Fibroblast of lung (primary cell): ENCODE data around the gene ZBTB7B. TPM values are rescaled to one million over a fixed set of nuclear protein-coding genes. Genes with fewer than 3 reads are reported as not detected.

ENCODE experiments used
- DNase-seq, 2 donors: peaks; one replicate each; pipeline versions ENCODE4 v3.0.0 to v3.0.0-alpha.2; 2010; ENCODE audit warnings: low read depth in 2 of 2
- H2AFZ ChIP-seq: 2 replicates; pipeline ENCODE4 v1.5.1; 2012; ENCODE audit warnings: low read length, control low read depth, inconsistent platforms
- H3K27ac ChIP-seq: 2 replicates; pipeline ENCODE4 v1.5.1; 2011; ENCODE audit warnings: low read length, control low read depth; ENCODE audit not compliant: insufficient read depth
- H3K27me3 ChIP-seq: 2 replicates; pipeline ENCODE4 v1.5.1; 2011; ENCODE audit warnings: mild to moderate bottlenecking, low read length; ENCODE audit not compliant: control insufficient read depth, insufficient read depth
- H3K36me3 ChIP-seq: 2 replicates; pipeline ENCODE4 v1.5.1; 2011; ENCODE audit warnings: low read length; ENCODE audit not compliant: control insufficient read depth, insufficient read depth
- H3K4me1 ChIP-seq: 2 replicates; pipeline ENCODE4 v1.5.1; 2011; ENCODE audit warnings: low read length; ENCODE audit not compliant: control insufficient read depth, insufficient read depth; ENCODE audit errors: extremely low read depth
- H3K4me2 ChIP-seq: 2 replicates; pipeline ENCODE4 v1.5.1; 2011; ENCODE audit warnings: low read length, control low read depth; ENCODE audit not compliant: insufficient read depth; ENCODE audit errors: extremely low read depth
- H3K4me3 ChIP-seq, 4 experiments: fragments of 200-600 bp in 1 of 4; sonication (generic) in 1 of 4; replicated peaks in 1 of 4; 2 replicates each; pipeline ENCODE4 v1.5.1; 2011 to 2016; ENCODE audit warnings: low read length in 4 of 4, low read depth in 3 of 4, mild to moderate bottlenecking in 3 of 4, control low read depth in 2 of 4, inconsistent platforms in 1 of 4, mixed read lengths in 1 of 4; ENCODE audit not compliant: insufficient read depth in 1 of 4; ENCODE audit errors: control extremely low read depth in 1 of 4
- H3K79me2 ChIP-seq: 2 replicates; pipeline ENCODE4 v1.5.1; 2012; ENCODE audit warnings: mild to moderate bottlenecking, low read length, inconsistent platforms; ENCODE audit not compliant: control insufficient read depth, insufficient read depth
- H3K9ac ChIP-seq: 2 replicates; pipeline ENCODE4 v1.5.1; 2011; ENCODE audit warnings: mild to moderate bottlenecking, low read length, control low read depth; ENCODE audit not compliant: insufficient read depth
- H3K9me3 ChIP-seq: 2 replicates; pipeline ENCODE4 v1.5.1; 2012; ENCODE audit warnings: low read depth, low read length; ENCODE audit not compliant: control insufficient read depth, insufficient read depth
- H4K20me1 ChIP-seq: 2 replicates; pipeline ENCODE4 v1.5.1; 2011; ENCODE audit warnings: low read length; ENCODE audit not compliant: control insufficient read depth, insufficient read depth; ENCODE audit errors: extremely low read depth
- CTCF ChIP-seq, 2 donors: IDR thresholded peaks in 1 of 2; conservative IDR thresholded peaks in 1 of 2; 1 replicate in 1 of 2; 2 replicates in 1 of 2; pipeline ENCODE4 v1.5.1; 2011 to 2012; ENCODE audit warnings: low read length in 2 of 2, control low read depth in 1 of 2, inconsistent platforms in 1 of 2, low read depth in 1 of 2, mild to moderate bottlenecking in 1 of 2
- EZH2 ChIP-seq: IDR thresholded peaks from 2 replicates; pipeline ENCODE4 v1.5.1; 2012; ENCODE audit warnings: low read length, control low read depth, mild to moderate bottlenecking; ENCODE audit errors: missing control alignments
- polyA plus RNA-seq, 2 donors: library from polyadenylated mRNA; depleted of rRNA in 1 of 2; stranded (reverse) in 1 of 2; unstranded in 1 of 2; fragments of >200 nt; gene quantifications; 2 replicates each; pipeline ENCODE4 v1.2.1, GENCODE V29; 2011 to 2012; ENCODE audit warnings: missing spikeins in 1 of 2
- total RNA-seq: library from RNA; depleted of rRNA; stranded (reverse); fragments of >200 nt; gene quantifications from 2 replicates; pipeline ENCODE4 v1.2.1, GENCODE V29; 2014

The ZBTB7B gene
- total and polyA plus RNA-seq, 2 donors (not counting 1 experiment from before 2014, with no cell fraction given) = 7.0 to 19.3 TPM

GRCh38 chr1:155049651-155050559, 47.3 kb downstream of the ZBTB7B start:
- Histone ChIP-seq H3K4me1 (peaks cover 9% of the 10 kb centered on the region), H2AFZ (peak overlapping the region; percentile 92), H3K27me3 (no peaks in the 10 kb centered on the region), H3K27ac (peak overlapping the region; percentile 6), H3K4me2 (peak overlapping the region; percentile 44), H3K4me3 (peak overlapping the region in 3 of 4 experiments; percentile 41 to 79 (median 46)), H3K36me3 (no peaks in the 10 kb centered on the region), H3K9me3 (no peaks in the 10 kb centered on the region), H4K20me1 (no peaks in the 10 kb centered on the region), H3K79me2 (no peaks in the 10 kb centered on the region), H3K9ac (peak overlapping the region; percentile 36)
- peak; percentile 37 to 54 for DNase-seq
- TF ChIP-seq EZH2 = no peak
- no peak for TF ChIP-seq CTCF (conservative IDR thresholded peaks at IDR 0.05 in 1 of 2, IDR thresholded peaks at IDR 0.05 in 1 of 2; ENCODE audit: low read depth in 1 of 2, low read length in 2 of 2)

GRCh38 chr1:155050560-155051341, 48.1 kb downstream of the ZBTB7B start, which contains the start of gene ADAM15:
Gene ADAM15, plus strand, starts transcription at chr1:155051316. Its CDS starts 71 bp downstream, at chr1:155051387.
- H3K36me3 ChIP-seq = no peaks in the 10 kb centered on the region
- no peaks in the 10 kb centered on the region for H3K9me3 ChIP-seq
- H2AFZ ChIP-seq = peak within 1 kb of the TSS; percentile 92
- H3K9ac ChIP-seq = peak within 1 kb of the TSS; percentile 65
- H3K4me1 ChIP-seq = peaks cover 7% of the 10 kb centered on the region
- peak within 1 kb of the TSS; percentile 93 for H3K4me2 ChIP-seq
- no peaks in the 10 kb centered on the region for H3K79me2 ChIP-seq
- peak within 1 kb of the TSS; percentile 56 for H3K27ac ChIP-seq
- TF ChIP-seq EZH2 (no peak), CTCF (conservative IDR thresholded peaks at IDR 0.05 in 1 of 2, IDR thresholded peaks at IDR 0.05 in 1 of 2; ENCODE audit: low read depth in 1 of 2, low read length in 2 of 2) (peak; percentile 66 to 82)
- DNase-seq = peak; percentile 56 to 66
- H3K4me3 ChIP-seq = peak within 1 kb of the TSS; percentile 72 to 79 (median 76)
- H3K27me3 ChIP-seq = no peaks in the 10 kb centered on the region
- H4K20me1 ChIP-seq = no peaks in the 10 kb centered on the region

GRCh38 chr1:155051342-155051776, 48.8 kb downstream of the ZBTB7B start:
- H3K4me2 ChIP-seq = peak overlapping the region; percentile 92
- peak overlapping the region; percentile 72 to 79 (median 76) for H3K4me3 ChIP-seq
- H3K27ac ChIP-seq = peak overlapping the region; percentile 56
- no peaks in the 10 kb centered on the region for H3K9me3 ChIP-seq
- no peak for TF ChIP-seq EZH2
- no peak for TF ChIP-seq CTCF (conservative IDR thresholded peaks at IDR 0.05 in 1 of 2, IDR thresholded peaks at IDR 0.05 in 1 of 2; ENCODE audit: low read depth in 1 of 2, low read length in 2 of 2)
- H3K9ac ChIP-seq = peak overlapping the region; percentile 65
- no peaks in the 10 kb centered on the region for H3K27me3 ChIP-seq
- no peaks in the 10 kb centered on the region for H4K20me1 ChIP-seq
- H3K4me1 ChIP-seq = peaks cover 7% of the 10 kb centered on the region
- peak overlapping the region; percentile 61 for H2AFZ ChIP-seq
- DNase-seq = no peak
- no peaks in the 10 kb centered on the region for H3K79me2 ChIP-seq
- H3K36me3 ChIP-seq = no peaks in the 10 kb centered on the region
